ENCODE results near the gene COL4A1.

DNA sequence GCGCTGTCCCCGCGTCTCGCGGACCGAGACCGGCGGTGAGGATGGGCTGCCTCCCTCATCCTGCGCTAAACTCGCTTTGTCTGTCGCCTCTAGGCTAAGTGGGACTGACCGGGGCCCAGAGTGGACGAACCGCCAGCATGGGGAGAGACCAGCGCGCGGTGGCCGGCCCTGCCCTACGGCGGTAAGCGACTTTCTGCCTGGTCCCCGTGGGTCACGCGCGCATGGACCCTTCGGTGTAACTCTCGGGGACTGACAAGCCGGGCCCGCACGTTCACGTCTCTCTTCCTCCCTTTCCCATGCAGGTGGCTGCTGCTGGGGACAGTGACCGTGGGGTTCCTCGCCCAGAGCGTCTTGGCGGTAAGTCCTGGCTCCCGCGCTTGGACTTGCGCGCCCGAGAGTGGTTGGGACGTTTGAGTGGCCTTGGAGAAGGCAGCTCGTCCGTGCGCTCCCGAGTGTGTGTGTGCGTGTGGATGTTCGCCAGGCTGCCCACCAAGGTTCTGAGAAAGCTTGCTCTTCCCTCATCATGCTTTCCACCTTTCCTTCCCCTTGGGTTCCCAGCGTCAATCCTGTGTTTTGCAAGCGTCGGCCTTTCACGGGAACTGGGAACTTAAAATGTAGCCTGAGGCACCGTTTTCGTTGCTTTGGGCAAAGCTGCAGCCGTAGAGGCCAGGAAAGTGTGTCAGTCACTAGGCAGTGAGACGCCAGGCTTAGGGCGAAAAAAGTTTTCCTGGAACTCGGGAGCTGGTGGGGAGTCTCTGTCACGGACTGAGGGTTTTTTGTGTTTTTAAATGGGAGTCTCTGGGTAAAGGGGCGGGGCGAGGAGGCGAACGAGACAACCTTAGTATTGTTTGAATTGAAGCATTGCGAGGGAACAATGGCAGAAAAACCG is 1.1 kb upstream of the COL4A1 start:
- TF ChIP-seq, protein P1, sequence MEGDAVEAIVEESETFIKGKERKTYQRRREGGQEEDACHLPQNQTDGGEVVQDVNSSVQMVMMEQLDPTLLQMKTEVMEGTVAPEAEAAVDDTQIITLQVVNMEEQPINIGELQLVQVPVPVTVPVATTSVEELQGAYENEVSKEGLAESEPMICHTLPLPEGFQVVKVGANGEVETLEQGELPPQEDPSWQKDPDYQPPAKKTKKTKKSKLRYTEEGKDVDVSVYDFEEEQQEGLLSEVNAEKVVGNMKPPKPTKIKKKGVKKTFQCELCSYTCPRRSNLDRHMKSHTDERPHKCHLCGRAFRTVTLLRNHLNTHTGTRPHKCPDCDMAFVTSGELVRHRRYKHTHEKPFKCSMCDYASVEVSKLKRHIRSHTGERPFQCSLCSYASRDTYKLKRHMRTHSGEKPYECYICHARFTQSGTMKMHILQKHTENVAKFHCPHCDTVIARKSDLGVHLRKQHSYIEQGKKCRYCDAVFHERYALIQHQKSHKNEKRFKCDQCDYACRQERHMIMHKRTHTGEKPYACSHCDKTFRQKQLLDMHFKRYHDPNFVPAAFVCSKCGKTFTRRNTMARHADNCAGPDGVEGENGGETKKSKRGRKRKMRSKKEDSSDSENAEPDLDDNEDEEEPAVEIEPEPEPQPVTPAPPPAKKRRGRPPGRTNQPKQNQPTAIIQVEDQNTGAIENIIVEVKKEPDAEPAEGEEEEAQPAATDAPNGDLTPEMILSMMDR (IDR thresholded peaks at IDR 0.05), result no peak
- TF ChIP-seq POLR2AphosphoS5 (IDR thresholded peaks at IDR 0.05), result peak in 1 of 3 donors; percentile 11
- no peak for TF ChIP-seq POLR2A (IDR thresholded peaks at IDR 0.05)
